ENCODE results near the gene CYP2R1.

The CYP2R1 gene

GRCh38 chr11:14857621-14858020 lies 34.4 kb downstream of the CYP2R1 start:
- DNase-seq: no peak
- H3K79me1 ChIP-seq (ENCODE audit: low read length): no peaks in the 10 kb centered on the region
- no peak overlapping the region for H3K4ac ChIP-seq (ENCODE audit: low read depth, low read length)
- H3K9ac ChIP-seq (ENCODE audit: low read length): no peak overlapping the region
- WGBS (ENCODE audit: extremely low coverage, insufficient coverage, low lambda C conversion rate): no CpG with 5 or more reads among the region's 3 CpGs
- H3K23ac ChIP-seq (ENCODE audit: low read length): no peak overlapping the region
- H3K18ac ChIP-seq (ENCODE audit: low read length): no peak overlapping the region
- H4K8ac ChIP-seq (ENCODE audit: low read depth, low read length): no peak overlapping the region
- no peak overlapping the region for H3K56ac ChIP-seq (ENCODE audit: low read length)
- no peak overlapping the region for H3K4me3 ChIP-seq (ENCODE audit: low read length)
- no peaks in the 10 kb centered on the region for H3K36me3 ChIP-seq (ENCODE audit: control insufficient read depth, insufficient read depth, low read length)
- H2AK5ac ChIP-seq (ENCODE audit: low read length): no peak overlapping the region
- H3K4me2 ChIP-seq (ENCODE audit: low read length): no peak overlapping the region
- H2BK15ac ChIP-seq (replicated peaks; ENCODE audit: low read depth): no peak overlapping the region
- H3K79me2 ChIP-seq (ENCODE audit: control insufficient read depth, insufficient read depth, low read length): no peaks in the 10 kb centered on the region
- H2BK5ac ChIP-seq (ENCODE audit: low read length): no peak overlapping the region
- no peaks in the 10 kb centered on the region for H3K27me3 ChIP-seq (ENCODE audit: insufficient read depth, low read length, poor library complexity)
- no peaks in the 10 kb centered on the region for H3K4me1 ChIP-seq (ENCODE audit: control insufficient read depth, low read depth, low read length)
- H4K5ac ChIP-seq (ENCODE audit: low read length): no peak overlapping the region
- H3K27ac ChIP-seq (ENCODE audit: low read depth, low read length): no peak overlapping the region
- no peak overlapping the region for H2BK120ac ChIP-seq (ENCODE audit: low read depth, low read length)

GRCh38 chr11:14855890-14856289 lies 36.1 kb downstream of the CYP2R1 start:
- H3K36me3 ChIP-seq (ENCODE audit: control insufficient read depth, insufficient read depth, low read length): no peaks in the 10 kb centered on the region
- no peak overlapping the region for H4K8ac ChIP-seq (ENCODE audit: low read depth, low read length)
- no peak overlapping the region for H3K9ac ChIP-seq (ENCODE audit: low read length)
- no peaks in the 10 kb centered on the region for H3K4me1 ChIP-seq (ENCODE audit: control insufficient read depth, low read depth, low read length)
- no peak overlapping the region for H3K4me3 ChIP-seq (ENCODE audit: low read length)
- no peaks in the 10 kb centered on the region for H3K79me2 ChIP-seq (ENCODE audit: control insufficient read depth, insufficient read depth, low read length)
- no peak overlapping the region for H2BK120ac ChIP-seq (ENCODE audit: low read depth, low read length)
- no peak overlapping the region for H2BK5ac ChIP-seq (ENCODE audit: low read length)
- no peak overlapping the region for H3K23ac ChIP-seq (ENCODE audit: low read length)
- peak; percentile 36 for DNase-seq
- H3K18ac ChIP-seq (ENCODE audit: low read length): no peak overlapping the region
- no CpG with 5 or more reads among the region's 1 CpG for WGBS (ENCODE audit: extremely low coverage, insufficient coverage, low lambda C conversion rate)
- no peak overlapping the region for H4K5ac ChIP-seq (ENCODE audit: low read length)
- no peaks in the 10 kb centered on the region for H3K27me3 ChIP-seq (ENCODE audit: insufficient read depth, low read length, poor library complexity)
- H3K56ac ChIP-seq (ENCODE audit: low read length): no peak overlapping the region
- H3K27ac ChIP-seq (ENCODE audit: low read depth, low read length): no peak overlapping the region
- H3K4me2 ChIP-seq (ENCODE audit: low read length): no peak overlapping the region
- H2AK5ac ChIP-seq (ENCODE audit: low read length): no peak overlapping the region
- no peak overlapping the region for H2BK15ac ChIP-seq (replicated peaks; ENCODE audit: low read depth)
- no peaks in the 10 kb centered on the region for H3K79me1 ChIP-seq (ENCODE audit: low read length)
- H3K4ac ChIP-seq (ENCODE audit: low read depth, low read length): no peak overlapping the region

- no peak overlapping the region for H3K9ac ChIP-seq (ENCODE audit: low read length)
- no peaks in the 10 kb centered on the region for H3K36me3 ChIP-seq (ENCODE audit: control insufficient read depth, insufficient read depth, low read length)
- no peak overlapping the region for H3K27ac ChIP-seq (ENCODE audit: low read depth, low read length)
- H3K79me1 ChIP-seq (ENCODE audit: low read length): no peaks in the 10 kb centered on the region
- no peak overlapping the region for H4K5ac ChIP-seq (ENCODE audit: low read length)
- H3K23ac ChIP-seq (ENCODE audit: low read length): no peak overlapping the region
- H2BK5ac ChIP-seq (ENCODE audit: low read length): no peak overlapping the region
- no peak overlapping the region for H3K56ac ChIP-seq (ENCODE audit: low read length)
- no peak overlapping the region for H3K18ac ChIP-seq (ENCODE audit: low read length)
- H3K4me1 ChIP-seq (ENCODE audit: control insufficient read depth, low read depth, low read length): no peaks in the 10 kb centered on the region
- no peak overlapping the region for H2AK5ac ChIP-seq (ENCODE audit: low read length)
- no peak overlapping the region for H3K4ac ChIP-seq (ENCODE audit: low read depth, low read length)
- no peak overlapping the region for H3K4me3 ChIP-seq (ENCODE audit: low read length)
- H3K27me3 ChIP-seq (ENCODE audit: insufficient read depth, low read length, poor library complexity): no peaks in the 10 kb centered on the region
- H2BK120ac ChIP-seq (ENCODE audit: low read depth, low read length): no peak overlapping the region
- no peak overlapping the region for H2BK15ac ChIP-seq (replicated peaks; ENCODE audit: low read depth)
- H3K4me2 ChIP-seq (ENCODE audit: low read length): no peak overlapping the region
- DNase-seq: peak; percentile 2
- H4K8ac ChIP-seq (ENCODE audit: low read depth, low read length): no peak overlapping the region
- H3K79me2 ChIP-seq (ENCODE audit: control insufficient read depth, insufficient read depth, low read length): no peaks in the 10 kb centered on the region
These were observed 38.0 kb downstream of the CYP2R1 start for GRCh38 chr11:14854057-14854456.

GRCh38 chr11:14852571-14853177 lies 39.4 kb downstream of the CYP2R1 start:
- peak; percentile 84 for DNase-seq
- no peak overlapping the region for H3K4me2 ChIP-seq (ENCODE audit: low read length)
- H3K4me3 ChIP-seq (ENCODE audit: low read length): no peak overlapping the region
- no peak overlapping the region for H2AK5ac ChIP-seq (ENCODE audit: low read length)
- WGBS (ENCODE audit: extremely low coverage, insufficient coverage, low lambda C conversion rate): 100% methylated on average over 1 of the region's 4 CpGs
- no peak overlapping the region for H2BK15ac ChIP-seq (replicated peaks; ENCODE audit: low read depth)
- no peak overlapping the region for H3K9ac ChIP-seq (ENCODE audit: low read length)
- H3K79me1 ChIP-seq (ENCODE audit: low read length): no peaks in the 10 kb centered on the region
- H3K79me2 ChIP-seq (ENCODE audit: control insufficient read depth, insufficient read depth, low read length): no peaks in the 10 kb centered on the region
- no peaks in the 10 kb centered on the region for H3K27me3 ChIP-seq (ENCODE audit: insufficient read depth, low read length, poor library complexity)
- H3K4me1 ChIP-seq (ENCODE audit: control insufficient read depth, low read depth, low read length): no peaks in the 10 kb centered on the region
- H4K8ac ChIP-seq (ENCODE audit: low read depth, low read length): no peak overlapping the region
- no peak overlapping the region for H3K18ac ChIP-seq (ENCODE audit: low read length)
- H3K27ac ChIP-seq (ENCODE audit: low read depth, low read length): no peak overlapping the region
- no peak overlapping the region for H3K56ac ChIP-seq (ENCODE audit: low read length)
- no peak overlapping the region for H4K5ac ChIP-seq (ENCODE audit: low read length)
- H3K23ac ChIP-seq (ENCODE audit: low read length): no peak overlapping the region
- no peak overlapping the region for H2BK5ac ChIP-seq (ENCODE audit: low read length)
- H2BK120ac ChIP-seq (ENCODE audit: low read depth, low read length): no peak overlapping the region
- H3K36me3 ChIP-seq (ENCODE audit: control insufficient read depth, insufficient read depth, low read length): no peaks in the 10 kb centered on the region
- H3K4ac ChIP-seq (ENCODE audit: low read depth, low read length): no peak overlapping the region

- H3K4me1 ChIP-seq (ENCODE audit: control insufficient read depth, low read depth, low read length): no peaks in the 10 kb centered on the region
- H3K36me3 ChIP-seq (ENCODE audit: control insufficient read depth, insufficient read depth, low read length): no peaks in the 10 kb centered on the region
- H2AK5ac ChIP-seq (ENCODE audit: low read length): no peak overlapping the region
- no peak overlapping the region for H2BK5ac ChIP-seq (ENCODE audit: low read length)
- H3K23ac ChIP-seq (ENCODE audit: low read length): no peak overlapping the region
- no peak for DNase-seq
- H3K4ac ChIP-seq (ENCODE audit: low read depth, low read length): no peak overlapping the region
- H3K56ac ChIP-seq (ENCODE audit: low read length): no peak overlapping the region
- no peak overlapping the region for H3K27ac ChIP-seq (ENCODE audit: low read depth, low read length)
- no peak overlapping the region for H2BK15ac ChIP-seq (replicated peaks; ENCODE audit: low read depth)
- H3K79me1 ChIP-seq (ENCODE audit: low read length): no peaks in the 10 kb centered on the region
- no peak overlapping the region for H2BK120ac ChIP-seq (ENCODE audit: low read depth, low read length)
- no peak overlapping the region for H3K18ac ChIP-seq (ENCODE audit: low read length)
- no CpG with 5 or more reads among the region's 3 CpGs for WGBS (ENCODE audit: extremely low coverage, insufficient coverage, low lambda C conversion rate)
- no peak overlapping the region for H4K8ac ChIP-seq (ENCODE audit: low read depth, low read length)
- H3K79me2 ChIP-seq (ENCODE audit: control insufficient read depth, insufficient read depth, low read length): no peaks in the 10 kb centered on the region
- no peak overlapping the region for H4K5ac ChIP-seq (ENCODE audit: low read length)
- no peak overlapping the region for H3K9ac ChIP-seq (ENCODE audit: low read length)
- H3K27me3 ChIP-seq (ENCODE audit: insufficient read depth, low read length, poor library complexity): no peaks in the 10 kb centered on the region
- H3K4me2 ChIP-seq (ENCODE audit: low read length): no peak overlapping the region
- H3K4me3 ChIP-seq (ENCODE audit: low read length): no peak overlapping the region
These were observed 50.0 kb downstream of the CYP2R1 start for GRCh38 chr11:14842002-14842401.
